ENCODE measurements around the gene DGUOK. TPM values are rescaled to one million over a fixed set of nuclear protein-coding genes. Genes with fewer than 3 reads are reported as not detected.

The DGUOK gene
- total RNA-seq, 1 experiment from 2014 or later, result 70.7 TPM

DNA sequence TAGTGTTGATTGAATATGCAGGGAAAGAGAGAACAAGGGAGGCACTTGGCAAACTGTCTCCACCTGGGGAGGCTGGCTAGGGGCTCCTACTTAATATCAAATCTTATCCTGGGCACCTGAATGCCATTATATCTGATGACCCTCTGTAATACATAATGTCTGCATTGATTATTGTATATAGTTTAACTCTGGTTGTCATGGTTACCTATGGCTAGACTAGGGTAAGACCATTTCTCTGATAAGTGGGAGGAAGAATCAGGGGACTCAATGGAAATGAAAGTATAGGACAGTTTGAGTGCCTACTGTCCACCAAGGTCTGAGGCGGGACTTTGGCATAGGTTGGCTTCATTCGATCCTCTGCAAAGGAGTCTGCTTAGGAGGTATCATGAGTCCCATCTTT, 50.8 kb downstream of the DGUOK start:
- Histone ChIP-seq H3K4me1 (peaks cover 25% of the 10 kb centered on the region), H3K36me3 (ENCODE audit: control insufficient read depth, insufficient read depth, low read length) (no peaks in the 10 kb centered on the region), H3K4me3 (ENCODE audit: low read depth, low read length) (no peak overlapping the region), H3K27me3 (replicated peaks; ENCODE audit: control insufficient read depth, insufficient read depth, low read length) (peaks cover 3% of the 10 kb centered on the region), H3K9me3 (no peaks in the 10 kb centered on the region)
- no peak for DNase-seq
- Mint-ChIP-seq H3K27ac (ENCODE audit: unreplicated experiment) (no peak overlapping the region), H3K4me3 (ENCODE audit: unreplicated experiment) (no peak overlapping the region), H3K27me3 (ENCODE audit: insufficient read depth, unreplicated experiment) (peaks cover 28% of the 10 kb centered on the region), H3K36me3 (ENCODE audit: insufficient read depth, unreplicated experiment) (no peaks in the 10 kb centered on the region), H3K9me3 (ENCODE audit: unreplicated experiment) (no peaks in the 10 kb centered on the region), H3K4me1 (ENCODE audit: low read depth, unreplicated experiment) (peaks cover 23% of the 10 kb centered on the region)
- no TSS peak for BruUV-seq (replicated peaks)
- ChIA-PET POLR2A (no interaction called here), CTCF (no interaction called here)
- intact Hi-C loops (cut with micrococcal nuclease; ENCODE audit: unreplicated experiment), result no loop called here
- TF ChIP-seq, protein P1, sequence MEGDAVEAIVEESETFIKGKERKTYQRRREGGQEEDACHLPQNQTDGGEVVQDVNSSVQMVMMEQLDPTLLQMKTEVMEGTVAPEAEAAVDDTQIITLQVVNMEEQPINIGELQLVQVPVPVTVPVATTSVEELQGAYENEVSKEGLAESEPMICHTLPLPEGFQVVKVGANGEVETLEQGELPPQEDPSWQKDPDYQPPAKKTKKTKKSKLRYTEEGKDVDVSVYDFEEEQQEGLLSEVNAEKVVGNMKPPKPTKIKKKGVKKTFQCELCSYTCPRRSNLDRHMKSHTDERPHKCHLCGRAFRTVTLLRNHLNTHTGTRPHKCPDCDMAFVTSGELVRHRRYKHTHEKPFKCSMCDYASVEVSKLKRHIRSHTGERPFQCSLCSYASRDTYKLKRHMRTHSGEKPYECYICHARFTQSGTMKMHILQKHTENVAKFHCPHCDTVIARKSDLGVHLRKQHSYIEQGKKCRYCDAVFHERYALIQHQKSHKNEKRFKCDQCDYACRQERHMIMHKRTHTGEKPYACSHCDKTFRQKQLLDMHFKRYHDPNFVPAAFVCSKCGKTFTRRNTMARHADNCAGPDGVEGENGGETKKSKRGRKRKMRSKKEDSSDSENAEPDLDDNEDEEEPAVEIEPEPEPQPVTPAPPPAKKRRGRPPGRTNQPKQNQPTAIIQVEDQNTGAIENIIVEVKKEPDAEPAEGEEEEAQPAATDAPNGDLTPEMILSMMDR (IDR thresholded peaks at IDR 0.05; ENCODE audit: insufficient read depth in 1 of 2, low read depth in 1 of 2, low read length in 1 of 2, severe bottlenecking in 1 of 2, unreplicated experiment in 1 of 2), result no peak

DNA sequence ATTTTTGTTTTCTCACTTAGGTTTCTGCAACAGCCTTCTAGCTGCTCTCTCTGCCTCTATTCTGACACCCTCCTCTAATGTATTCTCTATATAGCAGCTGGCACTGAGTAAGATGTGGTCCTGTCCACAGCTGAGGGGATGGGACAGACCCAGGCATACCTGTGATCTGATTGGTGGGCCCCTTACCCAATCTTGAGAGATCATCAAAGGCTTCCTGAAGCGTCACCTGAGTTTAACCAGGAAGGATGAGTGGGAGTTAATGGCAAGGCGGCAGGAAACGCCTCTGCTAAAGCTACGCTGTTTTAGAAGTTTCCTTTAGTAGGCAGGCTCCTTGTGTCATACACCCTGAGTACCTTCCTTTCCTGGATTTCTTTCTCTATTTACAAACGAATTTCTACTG, 52.3 kb downstream of the DGUOK start:
- Mint-ChIP-seq H3K36me3 (ENCODE audit: insufficient read depth, unreplicated experiment) (peaks cover 8% of the 10 kb centered on the region), H3K27ac (ENCODE audit: unreplicated experiment) (no peak overlapping the region), H3K4me3 (ENCODE audit: unreplicated experiment) (no peak overlapping the region), H3K27me3 (ENCODE audit: insufficient read depth, unreplicated experiment) (peaks cover 28% of the 10 kb centered on the region), H3K9me3 (ENCODE audit: unreplicated experiment) (no peaks in the 10 kb centered on the region), H3K4me1 (ENCODE audit: low read depth, unreplicated experiment) (peaks cover 33% of the 10 kb centered on the region)
- TF ChIP-seq, protein P1 (IDR thresholded peaks at IDR 0.05; ENCODE audit: insufficient read depth in 1 of 2, low read depth in 1 of 2, low read length in 1 of 2, severe bottlenecking in 1 of 2, unreplicated experiment in 1 of 2), result no peak
- H3K4me3 ChIP-seq (ENCODE audit: low read depth, low read length), result no peak overlapping the region
- H3K36me3 ChIP-seq (ENCODE audit: control insufficient read depth, insufficient read depth, low read length), result no peaks in the 10 kb centered on the region
- H3K9me3 ChIP-seq, result no peaks in the 10 kb centered on the region
- DNase-seq, result no peak
- no TSS peak for BruUV-seq (replicated peaks)
- CTCF ChIA-PET, result no interaction called here
- H3K27me3 ChIP-seq (replicated peaks; ENCODE audit: control insufficient read depth, insufficient read depth, low read length), result peaks cover 3% of the 10 kb centered on the region
- POLR2A ChIA-PET, result no interaction called here
- H3K4me1 ChIP-seq, result peaks cover 34% of the 10 kb centered on the region
- intact Hi-C loops (cut with micrococcal nuclease; ENCODE audit: unreplicated experiment), result no loop called here

DNA sequence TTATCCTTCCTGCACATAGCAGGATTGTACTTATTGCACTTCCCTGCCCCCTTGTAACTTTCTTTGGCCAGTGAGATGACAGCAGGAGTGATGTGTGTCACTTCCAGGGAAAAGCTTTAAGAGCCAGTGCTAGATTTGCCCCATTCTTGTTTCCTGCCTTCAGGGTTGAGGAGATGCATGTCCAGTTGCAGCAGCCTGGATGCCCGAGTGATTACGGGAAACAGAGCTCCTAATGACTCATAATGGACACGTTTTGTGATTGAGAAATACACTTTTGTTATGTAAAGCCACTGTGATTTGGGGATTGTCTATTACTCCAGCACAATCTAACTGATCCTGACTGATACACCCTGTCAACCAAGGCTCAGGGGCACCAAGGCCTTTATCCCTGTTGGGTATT, 53.0 kb downstream of the DGUOK start:
- H3K9me3 Mint-ChIP-seq (ENCODE audit: unreplicated experiment), result no peaks in the 10 kb centered on the region
- no peaks in the 10 kb centered on the region for H3K9me3 ChIP-seq
- ChIA-PET POLR2A (no interaction called here), CTCF (interaction anchor here (0.7 kb wide), 1 partner anchor 141 kb away, joined by 4 read pairs; no protein-coding TSS in a partner anchor)
- H3K36me3 ChIP-seq (ENCODE audit: control insufficient read depth, insufficient read depth, low read length), result no peaks in the 10 kb centered on the region
- H3K27ac Mint-ChIP-seq (ENCODE audit: unreplicated experiment), result no peak overlapping the region
- DNase-seq, result no peak
- H3K4me3 ChIP-seq (ENCODE audit: low read depth, low read length), result no peak overlapping the region
- H3K4me1 Mint-ChIP-seq (ENCODE audit: low read depth, unreplicated experiment), result peaks cover 33% of the 10 kb centered on the region
- peaks cover 34% of the 10 kb centered on the region for H3K4me1 ChIP-seq
- no TSS peak for BruUV-seq (replicated peaks)
- TF ChIP-seq, protein P1 (IDR thresholded peaks at IDR 0.05; ENCODE audit: insufficient read depth in 1 of 2, low read depth in 1 of 2, low read length in 1 of 2, severe bottlenecking in 1 of 2, unreplicated experiment in 1 of 2), result no peak
- peaks cover 28% of the 10 kb centered on the region for H3K27me3 Mint-ChIP-seq (ENCODE audit: insufficient read depth, unreplicated experiment)
- H3K4me3 Mint-ChIP-seq (ENCODE audit: unreplicated experiment), result peak overlapping the region; percentile 88
- peaks cover 3% of the 10 kb centered on the region for H3K27me3 ChIP-seq (replicated peaks; ENCODE audit: control insufficient read depth, insufficient read depth, low read length)
- intact Hi-C loops (cut with micrococcal nuclease; ENCODE audit: unreplicated experiment), result loop anchor here (2.0 to 5.0 kb wide), 2 partner anchors 23 to 143 kb away; no protein-coding TSS in a partner anchor
- peaks cover 11% of the 10 kb centered on the region for H3K36me3 Mint-ChIP-seq (ENCODE audit: insufficient read depth, unreplicated experiment)
